HL-60 (cell line): ENCODE data around the gene LCNL1.

Source experiments
- TF ChIP-seq, protein P1 (sequence below): IDR thresholded peaks from 2 replicates; pipeline ENCODE4 v1.6.1; 2012; ENCODE audit warnings: low read depth; ENCODE audit not compliant: insufficient replicate concordance
- TF ChIP-seq, protein P2 (sequence below): IDR thresholded peaks from one replicate; pipeline ENCODE4 v1.5.1; 2011; ENCODE audit warnings: low read length, control low read depth, inconsistent platforms; ENCODE audit not compliant: insufficient read depth

DNA sequence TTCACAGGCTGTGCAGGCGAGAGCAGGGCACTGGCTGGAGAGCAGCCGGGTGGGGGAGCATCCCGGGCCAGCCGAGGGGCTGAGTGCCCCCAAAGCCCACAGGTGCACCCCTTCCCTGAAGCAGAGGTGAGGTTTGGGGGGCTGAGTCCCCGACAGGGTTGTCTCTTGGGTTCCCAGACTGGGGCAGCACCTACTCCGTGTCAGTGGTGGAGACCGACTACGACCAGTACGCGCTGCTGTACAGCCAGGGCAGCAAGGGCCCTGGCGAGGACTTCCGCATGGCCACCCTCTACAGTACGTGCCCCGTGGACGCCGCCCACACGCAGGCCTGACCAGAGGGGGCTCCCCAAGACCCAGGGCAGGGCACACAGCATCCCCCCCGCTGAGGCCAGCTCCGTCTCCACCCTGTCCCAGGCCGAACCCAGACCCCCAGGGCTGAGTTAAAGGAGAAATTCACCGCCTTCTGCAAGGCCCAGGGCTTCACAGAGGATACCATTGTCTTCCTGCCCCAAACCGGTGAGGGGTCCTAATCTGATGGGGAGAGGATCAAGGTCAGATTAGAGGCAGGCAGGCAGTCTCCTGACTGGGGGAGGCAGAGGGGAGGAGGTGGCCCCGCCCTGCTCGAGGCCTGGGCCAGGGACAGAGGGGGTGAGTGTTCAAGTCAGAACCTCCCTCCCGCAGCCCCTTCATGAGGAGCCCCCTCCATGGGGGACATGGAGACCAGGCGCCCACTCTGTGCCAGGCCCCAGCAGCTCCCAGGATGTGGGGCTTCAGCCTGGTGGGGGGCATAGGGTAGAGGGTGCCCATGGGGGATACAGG, 2.8 kb upstream of the LCNL1 start:
- TF ChIP-seq, protein P1, sequence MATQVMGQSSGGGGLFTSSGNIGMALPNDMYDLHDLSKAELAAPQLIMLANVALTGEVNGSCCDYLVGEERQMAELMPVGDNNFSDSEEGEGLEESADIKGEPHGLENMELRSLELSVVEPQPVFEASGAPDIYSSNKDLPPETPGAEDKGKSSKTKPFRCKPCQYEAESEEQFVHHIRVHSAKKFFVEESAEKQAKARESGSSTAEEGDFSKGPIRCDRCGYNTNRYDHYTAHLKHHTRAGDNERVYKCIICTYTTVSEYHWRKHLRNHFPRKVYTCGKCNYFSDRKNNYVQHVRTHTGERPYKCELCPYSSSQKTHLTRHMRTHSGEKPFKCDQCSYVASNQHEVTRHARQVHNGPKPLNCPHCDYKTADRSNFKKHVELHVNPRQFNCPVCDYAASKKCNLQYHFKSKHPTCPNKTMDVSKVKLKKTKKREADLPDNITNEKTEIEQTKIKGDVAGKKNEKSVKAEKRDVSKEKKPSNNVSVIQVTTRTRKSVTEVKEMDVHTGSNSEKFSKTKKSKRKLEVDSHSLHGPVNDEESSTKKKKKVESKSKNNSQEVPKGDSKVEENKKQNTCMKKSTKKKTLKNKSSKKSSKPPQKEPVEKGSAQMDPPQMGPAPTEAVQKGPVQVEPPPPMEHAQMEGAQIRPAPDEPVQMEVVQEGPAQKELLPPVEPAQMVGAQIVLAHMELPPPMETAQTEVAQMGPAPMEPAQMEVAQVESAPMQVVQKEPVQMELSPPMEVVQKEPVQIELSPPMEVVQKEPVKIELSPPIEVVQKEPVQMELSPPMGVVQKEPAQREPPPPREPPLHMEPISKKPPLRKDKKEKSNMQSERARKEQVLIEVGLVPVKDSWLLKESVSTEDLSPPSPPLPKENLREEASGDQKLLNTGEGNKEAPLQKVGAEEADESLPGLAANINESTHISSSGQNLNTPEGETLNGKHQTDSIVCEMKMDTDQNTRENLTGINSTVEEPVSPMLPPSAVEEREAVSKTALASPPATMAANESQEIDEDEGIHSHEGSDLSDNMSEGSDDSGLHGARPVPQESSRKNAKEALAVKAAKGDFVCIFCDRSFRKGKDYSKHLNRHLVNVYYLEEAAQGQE: no peak
- TF ChIP-seq, protein P2, sequence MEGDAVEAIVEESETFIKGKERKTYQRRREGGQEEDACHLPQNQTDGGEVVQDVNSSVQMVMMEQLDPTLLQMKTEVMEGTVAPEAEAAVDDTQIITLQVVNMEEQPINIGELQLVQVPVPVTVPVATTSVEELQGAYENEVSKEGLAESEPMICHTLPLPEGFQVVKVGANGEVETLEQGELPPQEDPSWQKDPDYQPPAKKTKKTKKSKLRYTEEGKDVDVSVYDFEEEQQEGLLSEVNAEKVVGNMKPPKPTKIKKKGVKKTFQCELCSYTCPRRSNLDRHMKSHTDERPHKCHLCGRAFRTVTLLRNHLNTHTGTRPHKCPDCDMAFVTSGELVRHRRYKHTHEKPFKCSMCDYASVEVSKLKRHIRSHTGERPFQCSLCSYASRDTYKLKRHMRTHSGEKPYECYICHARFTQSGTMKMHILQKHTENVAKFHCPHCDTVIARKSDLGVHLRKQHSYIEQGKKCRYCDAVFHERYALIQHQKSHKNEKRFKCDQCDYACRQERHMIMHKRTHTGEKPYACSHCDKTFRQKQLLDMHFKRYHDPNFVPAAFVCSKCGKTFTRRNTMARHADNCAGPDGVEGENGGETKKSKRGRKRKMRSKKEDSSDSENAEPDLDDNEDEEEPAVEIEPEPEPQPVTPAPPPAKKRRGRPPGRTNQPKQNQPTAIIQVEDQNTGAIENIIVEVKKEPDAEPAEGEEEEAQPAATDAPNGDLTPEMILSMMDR: no peak
